GM19043 (cell line): ENCODE measurements around the gene SLC9A5.

ENCODE experiments used
- ATAC-seq: cut with Tn5 transposase; IDR thresholded peaks from one replicate; pipeline ENCODE4 v1.9.1; 2021; ENCODE audit warnings: low read depth; ENCODE audit not compliant: unreplicated experiment

SLC9A5 gene

GRCh38 chr16:67279296-67280089 is 30.7 kb downstream of the SLC9A5 start, which contains the start of gene PLEKHG4:
PLEKHG4 (plus strand) TSS chr16:67279532; CDS start chr16:67280045, 513 bp downstream.
- ATAC-seq, result peak; percentile 68

GRCh38 chr16:67280090-67281015 is 31.6 kb downstream of the SLC9A5 start:
- ATAC-seq, result no peak

GRCh38 chr16:67281536-67282446 is 33.0 kb downstream of the SLC9A5 start:
- no peak for ATAC-seq

GRCh38 chr16:67282447-67282805 is 33.6 kb downstream of the SLC9A5 start:
- no peak for ATAC-seq

- ATAC-seq, result no peak
Measured at GRCh38 chr16:67283039-67283825, 34.5 kb downstream of the SLC9A5 start.

- no peak for ATAC-seq
Measured at GRCh38 chr16:67283826-67284555, 35.2 kb downstream of the SLC9A5 start.

GRCh38 chr16:67284699-67285646 is 36.2 kb downstream of the SLC9A5 start:
- ATAC-seq, result no peak

GRCh38 chr16:67286441-67287235 is 37.9 kb downstream of the SLC9A5 start:
- ATAC-seq, result no peak

GRCh38 chr16:67287960-67288359 is 39.2 kb downstream of the SLC9A5 start:
- ATAC-seq, result no peak

- ATAC-seq, result no peak
Measured at GRCh38 chr16:67291461-67291860, 42.7 kb downstream of the SLC9A5 start.

GRCh38 chr16:67294171-67294757 is 45.5 kb downstream of the SLC9A5 start:
- no peak for ATAC-seq

- ATAC-seq, result no peak
Measured at GRCh38 chr16:67294938-67295361, 46.2 kb downstream of the SLC9A5 start.

GRCh38 chr16:67296420-67296819 is 47.6 kb downstream of the SLC9A5 start:
- no peak for ATAC-seq

GRCh38 chr16:67298277-67298676 is 49.5 kb downstream of the SLC9A5 start:
- no peak for ATAC-seq

- ATAC-seq, result no peak
Measured at GRCh38 chr16:67299269-67299668, 50.5 kb downstream of the SLC9A5 start.

GRCh38 chr16:67301080-67301782 is 52.5 kb downstream of the SLC9A5 start:
- no peak for ATAC-seq
